Measurements from ENCODE around the gene SPAG4.

Gene SPAG4

GRCh38 chr20:35625584-35626385, 10.2 kb downstream of the SPAG4 start:
- no peak for DNase-seq

GRCh38 chr20:35626386-35627001, 10.9 kb downstream of the SPAG4 start:
- no peak for DNase-seq

GRCh38 chr20:35627121-35627520, 11.5 kb downstream of the SPAG4 start:
- DNase-seq = no peak

GRCh38 chr20:35629427-35630145, 14.0 kb downstream of the SPAG4 start:
- no peak for DNase-seq

- DNase-seq = no peak
Measured at GRCh38 chr20:35630636-35631035, 15.0 kb downstream of the SPAG4 start.

- DNase-seq = no peak
Measured at GRCh38 chr20:35632539-35633115, 17.0 kb downstream of the SPAG4 start.

- DNase-seq = no peak
Measured at GRCh38 chr20:35635652-35636051, 20.0 kb downstream of the SPAG4 start.

GRCh38 chr20:35636095-35636494, 20.5 kb downstream of the SPAG4 start:
- DNase-seq = no peak

- no peak for DNase-seq
Measured at GRCh38 chr20:35637276-35637675, 21.6 kb downstream of the SPAG4 start.

- DNase-seq = no peak
Measured at GRCh38 chr20:35638751-35639150, 23.1 kb downstream of the SPAG4 start.

GRCh38 chr20:35640724-35641123, 25.1 kb downstream of the SPAG4 start:
- DNase-seq = no peak

GRCh38 chr20:35641743-35642142, 26.1 kb downstream of the SPAG4 start:
- no peak for DNase-seq

GRCh38 chr20:35643045-35643444, 27.4 kb downstream of the SPAG4 start:
- no peak for DNase-seq

GRCh38 chr20:35644806-35645205, 29.2 kb downstream of the SPAG4 start:
- DNase-seq = no peak

GRCh38 chr20:35648836-35649235, 33.2 kb downstream of the SPAG4 start:
- DNase-seq = no peak

- no peak for DNase-seq
Measured at GRCh38 chr20:35650632-35651031, 35.0 kb downstream of the SPAG4 start.

- no peak for DNase-seq
Measured at GRCh38 chr20:35651958-35652357, 36.3 kb downstream of the SPAG4 start.

- no peak for DNase-seq
Measured at GRCh38 chr20:35652641-35653429, 37.2 kb downstream of the SPAG4 start.

GRCh38 chr20:35653430-35653734, 37.8 kb downstream of the SPAG4 start:
- DNase-seq = no peak

GRCh38 chr20:35653893-35654292, 38.3 kb downstream of the SPAG4 start:
- no peak for DNase-seq

- no peak for DNase-seq
Measured at GRCh38 chr20:35654415-35654814, 38.8 kb downstream of the SPAG4 start.

- DNase-seq = no peak
Measured at GRCh38 chr20:35657271-35657670, 41.6 kb downstream of the SPAG4 start.

All from femur (tissue), 1 donor.